ENCODE results near the gene GNG11.

GNG11 gene

GRCh38 chr7:93948106-93948505, 26.6 kb downstream of the GNG11 start:
- DNase-seq (ENCODE audit: low read depth): no peak

GRCh38 chr7:93948873-93949272, 27.3 kb downstream of the GNG11 start:
- no peak for DNase-seq (ENCODE audit: low read depth)

GRCh38 chr7:93949423-93949822, 27.9 kb downstream of the GNG11 start:
- peak; percentile 47 for DNase-seq (ENCODE audit: low read depth)

- DNase-seq (ENCODE audit: low read depth): no peak
These were observed 33.8 kb downstream of the GNG11 start for GRCh38 chr7:93955304-93955703.

- DNase-seq (ENCODE audit: low read depth): no peak
These were observed 36.2 kb downstream of the GNG11 start for GRCh38 chr7:93957767-93958166.

- peak; percentile 20 for DNase-seq (ENCODE audit: low read depth)
These were observed 36.7 kb downstream of the GNG11 start for GRCh38 chr7:93958216-93958615.

GRCh38 chr7:93958651-93959050, 37.1 kb downstream of the GNG11 start:
- no peak for DNase-seq (ENCODE audit: low read depth)

- DNase-seq (ENCODE audit: low read depth): no peak
These were observed 39.5 kb downstream of the GNG11 start for GRCh38 chr7:93960986-93961385.

- no peak for DNase-seq (ENCODE audit: low read depth)
These were observed 42.7 kb downstream of the GNG11 start for GRCh38 chr7:93964262-93964661.

- no peak for DNase-seq (ENCODE audit: low read depth)
These were observed 43.3 kb downstream of the GNG11 start for GRCh38 chr7:93964813-93965212.

- DNase-seq (ENCODE audit: low read depth): no peak
These were observed 47.5 kb downstream of the GNG11 start for GRCh38 chr7:93968911-93969620.

- DNase-seq (ENCODE audit: low read depth): no peak
These were observed 50.6 kb downstream of the GNG11 start for GRCh38 chr7:93972029-93972725.

- peak; percentile 32 for DNase-seq (ENCODE audit: low read depth)
These were observed 51.6 kb downstream of the GNG11 start for GRCh38 chr7:93973134-93973533.

GRCh38 chr7:93977211-93977950, 55.8 kb downstream of the GNG11 start:
- DNase-seq (ENCODE audit: low read depth): no peak

All from HS-5 (cell line).